H9 (cell line): Measurements from ENCODE around the gene TSFM. TPM values are rescaled to one million over a fixed set of nuclear protein-coding genes. Genes with fewer than 3 reads are reported as not detected.
A peak's percentile ranks its signal among the peaks of the same experiment; 100 is the strongest.

Experiments used
- DNase-seq: peaks from one replicate; pipeline ENCODE4 v3.0.0-alpha.2; 2017
- H2AFZ ChIP-seq: one replicate; pipeline ENCODE4 v1.6.1; 2013; ENCODE audit warnings: mild to moderate bottlenecking, low read length, control low read depth, moderate library complexity
- H2AK5ac ChIP-seq: 2 replicates; pipeline ENCODE4 v1.6.1; 2013; ENCODE audit warnings: low read length, control low read depth, mixed read lengths; ENCODE audit not compliant: insufficient read length
- H2BK120ac ChIP-seq: one replicate; pipeline ENCODE4 v1.6.1; 2013; ENCODE audit warnings: low read depth, mild to moderate bottlenecking, low read length, control low read depth, inconsistent platforms; ENCODE audit not compliant: poor library complexity, severe bottlenecking
- H2BK12ac ChIP-seq: 2 replicates; pipeline ENCODE4 v1.6.1; 2013; ENCODE audit warnings: low read length, control low read depth, mixed read lengths, low read depth; ENCODE audit not compliant: insufficient read length
- H2BK15ac ChIP-seq: 2 replicates; pipeline ENCODE4 v1.6.1; 2013; ENCODE audit warnings: low read depth, low read length, control low read depth
- H2BK20ac ChIP-seq: one replicate; pipeline ENCODE4 v1.6.1; 2013; ENCODE audit warnings: low read depth, mild to moderate bottlenecking, low read length, control low read depth, inconsistent platforms; ENCODE audit not compliant: poor library complexity, severe bottlenecking
- H2BK5ac ChIP-seq: 2 replicates; pipeline ENCODE4 v1.6.1; 2013; ENCODE audit warnings: low read length, control low read depth, mixed read lengths; ENCODE audit not compliant: insufficient read length
- H3K14ac ChIP-seq: 2 replicates; pipeline ENCODE4 v1.6.1; 2013; ENCODE audit warnings: low read length, control low read depth; ENCODE audit not compliant: insufficient read depth
- H3K18ac ChIP-seq: 2 replicates; pipeline ENCODE4 v1.6.1; 2013; ENCODE audit warnings: low read depth, mild to moderate bottlenecking, mixed read lengths, low read length, control low read depth; ENCODE audit not compliant: insufficient read length
- H3K23ac ChIP-seq: 2 replicates; pipeline ENCODE4 v1.6.1; 2013; ENCODE audit warnings: low read length, control low read depth, mixed read lengths, low read depth; ENCODE audit not compliant: insufficient read length
- H3K23me2 ChIP-seq: 2 replicates; pipeline ENCODE4 v1.6.1; 2013; ENCODE audit warnings: low read depth, mild to moderate bottlenecking, mixed read lengths, low read length, control low read depth; ENCODE audit not compliant: insufficient read length, poor library complexity, severe bottlenecking
- H3K27ac ChIP-seq: 2 replicates; pipeline ENCODE4 v1.5.1; 2013; ENCODE audit warnings: low read length, control low read depth, mixed read lengths, low read depth; ENCODE audit not compliant: insufficient read length
- H3K27me3 ChIP-seq: 2 replicates; pipeline ENCODE4 v1.6.1; 2013; ENCODE audit warnings: low read length, control low read depth, inconsistent platforms; ENCODE audit not compliant: insufficient read depth
- H3K4ac ChIP-seq: 2 replicates; pipeline ENCODE4 v1.6.1; 2013; ENCODE audit warnings: low read depth, mild to moderate bottlenecking, control low read depth, inconsistent platforms, low read length, moderate library complexity
- H3K4me1 ChIP-seq: 2 replicates; pipeline ENCODE4 v1.6.1; 2013; ENCODE audit warnings: low read length, control low read depth, inconsistent platforms; ENCODE audit not compliant: insufficient read depth
- H3K4me2 ChIP-seq: 2 replicates; pipeline ENCODE4 v1.6.1; 2013; ENCODE audit warnings: low read length, control low read depth, mixed read lengths; ENCODE audit not compliant: insufficient read length, insufficient read depth
- H3K56ac ChIP-seq: 2 replicates; pipeline ENCODE4 v1.6.1; 2013; ENCODE audit warnings: low read depth, mild to moderate bottlenecking, mixed read lengths, low read length, control low read depth; ENCODE audit not compliant: insufficient read length
- H3K79me1 ChIP-seq: 2 replicates; pipeline ENCODE4 v1.6.1; 2013; ENCODE audit warnings: low read depth, mild to moderate bottlenecking, moderate library complexity, low read length, control low read depth, inconsistent platforms; ENCODE audit not compliant: insufficient read depth, poor library complexity, severe bottlenecking
- H3K79me2 ChIP-seq: 2 replicates; pipeline ENCODE4 v1.6.1; 2013; ENCODE audit warnings: low read length, control low read depth, inconsistent platforms; ENCODE audit not compliant: insufficient read depth
- H3K9ac ChIP-seq: 2 replicates; pipeline ENCODE4 v1.6.1; 2013; ENCODE audit warnings: low read length, control low read depth, mixed read lengths; ENCODE audit not compliant: insufficient read length; ENCODE audit errors: extremely low read depth
- H3K9me3 ChIP-seq: one replicate; pipeline ENCODE4 v1.6.1; 2013; ENCODE audit warnings: low read depth, low read length, inconsistent platforms; ENCODE audit not compliant: control insufficient read depth
- H3T11ph ChIP-seq: one replicate; pipeline ENCODE4 v1.6.1; 2013; ENCODE audit warnings: mild to moderate bottlenecking, low read length, control low read depth, inconsistent platforms
- H4K20me1 ChIP-seq: one replicate; pipeline ENCODE4 v1.6.1; 2013; ENCODE audit not compliant: control insufficient read depth, insufficient read length, insufficient read depth
- H4K5ac ChIP-seq: 2 replicates; pipeline ENCODE4 v1.6.1; 2013; ENCODE audit warnings: low read depth, mild to moderate bottlenecking, mixed read lengths, low read length, control low read depth; ENCODE audit not compliant: insufficient read length
- H4K8ac ChIP-seq: replicated peaks from 2 replicates; pipeline ENCODE4 v1.6.1; 2013; ENCODE audit warnings: low read length, control low read depth, mixed read lengths, low read depth; ENCODE audit not compliant: insufficient read length
- H4K91ac ChIP-seq: 2 replicates; pipeline ENCODE4 v1.6.1; 2013; ENCODE audit warnings: low read depth, mild to moderate bottlenecking, moderate library complexity, mixed read lengths, low read length, control low read depth; ENCODE audit not compliant: insufficient read length
- H3K27ac Mint-ChIP-seq, 3 experiments: 2 replicates in 2 of 3; 3 replicates in 1 of 3; pipeline ENCODE4 v1.8.0; 2020 to 2021; ENCODE audit warnings: mixed read lengths in 3 of 3, mild to moderate bottlenecking in 1 of 3, moderate library complexity in 1 of 3
- H3K27me3 Mint-ChIP-seq: 2 replicates; pipeline ENCODE4 v1.8.0; 2021; ENCODE audit warnings: low read depth, mild to moderate bottlenecking, moderate library complexity, mixed read lengths
- H3K36me3 Mint-ChIP-seq, 3 experiments: 2 replicates in 2 of 3; 3 replicates in 1 of 3; pipeline ENCODE4 v1.8.0; 2020 to 2021; ENCODE audit warnings: low read depth in 3 of 3, mixed read lengths in 3 of 3; ENCODE audit not compliant: insufficient read depth in 1 of 3
- H3K4me1 Mint-ChIP-seq, 2 experiments: 2 replicates each; pipeline ENCODE4 v1.8.0; 2020; ENCODE audit warnings: mixed read lengths in 2 of 2
- H3K4me3 Mint-ChIP-seq, 2 experiments: 2 replicates in 1 of 2; 3 replicates in 1 of 2; pipeline ENCODE4 v1.8.0; 2020 to 2021; ENCODE audit warnings: mild to moderate bottlenecking in 2 of 2, mixed read lengths in 2 of 2, moderate library complexity in 1 of 2
- H3K9me3 Mint-ChIP-seq, 2 experiments: 2 replicates in 1 of 2; 3 replicates in 1 of 2; pipeline ENCODE4 v1.8.0; 2020; ENCODE audit warnings: mild to moderate bottlenecking in 2 of 2, mixed read lengths in 2 of 2, moderate library complexity in 1 of 2
- WGBS: extraction: QIAGEN DNeasy Blood & Tissue Kit; methylation state at CpG from one replicate; pipeline ENCODE4 v1.1.7; 2013; ENCODE audit warnings: missing lambda C conversion rate, low lambda C conversion rate, mixed read lengths; ENCODE audit not compliant: insufficient read length; ENCODE audit errors: extremely low coverage; 5-methylcytosine and 5-hydroxymethylcytosine counted together
- total RNA-seq: library from RNA; stranded (reverse); gene quantifications from 2 replicates; pipeline ENCODE4 v1.2.1, GENCODE V29; 2021
- TF ChIP-seq, protein P1 (sequence below): fragments of 200-600 bp; sonication (generic); conservative IDR thresholded peaks from 3 replicates; pipeline ENCODE4 v1.8.0; 2021; ENCODE audit warnings: antibody characterized with exemption, mild to moderate bottlenecking

Gene TSFM
- total RNA-seq, 1 experiment from 2014 or later = 50.2 TPM

DNA sequence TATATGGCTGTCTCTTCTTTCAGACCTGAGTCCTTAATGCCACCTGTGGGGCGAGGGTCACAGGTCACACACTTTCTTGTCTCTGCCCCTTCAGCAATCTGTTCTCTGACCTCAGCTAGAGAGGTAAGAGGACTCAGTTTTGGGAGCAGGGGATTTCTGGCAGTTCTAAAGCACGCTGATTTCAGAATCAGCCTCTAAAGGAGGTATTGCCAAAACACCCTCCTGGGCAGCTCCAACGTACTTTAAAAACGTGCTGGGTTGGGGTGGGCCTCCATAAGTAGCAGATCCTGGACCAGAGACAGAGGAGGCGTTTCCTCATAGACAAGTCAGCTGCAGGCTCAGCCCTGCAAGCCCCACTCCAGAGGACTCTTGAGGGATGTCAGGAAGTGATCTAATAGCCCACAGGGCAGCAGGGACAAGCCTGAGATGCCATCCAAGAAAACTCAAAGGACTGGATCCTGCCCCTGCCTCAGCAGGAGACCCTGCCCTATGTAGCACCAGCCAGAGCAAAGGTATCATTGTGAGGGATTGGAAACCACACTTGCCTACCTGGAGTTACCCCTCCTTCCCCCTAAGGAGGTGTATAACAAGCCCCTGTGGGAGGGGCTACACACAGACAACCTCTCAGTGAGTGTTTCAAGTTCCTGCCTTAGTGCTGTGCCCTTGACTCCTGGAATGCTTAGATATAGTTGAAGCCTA lies 55.4 kb downstream of the TSFM start:
- Mint-ChIP-seq H3K9me3 (no peaks in the 10 kb centered on the region), H3K27me3 (no peaks in the 10 kb centered on the region), H3K4me1 (peaks cover 89 to 97% of the 10 kb centered on the region in 2 experiments), H3K4me3 (peak overlapping the region in 1 of 2 experiments; percentile 67; a peak in 3 of 5 replicates), H3K27ac (peak overlapping the region; percentile 76 to 95 (median 94); a peak in 6 of 7 replicates), H3K36me3 (peaks cover 0 to 3% (median 0%) of the 10 kb centered on the region in 3 experiments; a peak in 2 of 7 replicates)
- Histone ChIP-seq H3K27me3 (no peaks in the 10 kb centered on the region), H4K5ac (no peak overlapping the region), H3K23ac (no peak overlapping the region), H3K18ac (no peak overlapping the region), H3K27ac (no peak overlapping the region), H3K9ac (no peak overlapping the region), H2BK20ac (no peak overlapping the region), H4K20me1 (no peaks in the 10 kb centered on the region), H3K23me2 (peaks cover 5% of the 10 kb centered on the region), H3K4me1 (peaks cover 32% of the 10 kb centered on the region), H2AK5ac (no peak overlapping the region), H3K14ac (no peak overlapping the region), H2BK15ac (no peak overlapping the region), H4K8ac (no peak overlapping the region), H3K4ac (no peak overlapping the region), H2BK120ac (no peak overlapping the region), H3K79me1 (peaks cover 10% of the 10 kb centered on the region), H2BK12ac (no peak overlapping the region), H3T11ph (no peak overlapping the region), H3K56ac (no peak overlapping the region), H3K79me2 (peaks cover 50% of the 10 kb centered on the region; the same call in 1 of the 2 replicates), H2BK5ac (no peak overlapping the region), H4K91ac (no peak overlapping the region), H2AFZ (no peak overlapping the region), H3K4me2 (no peak overlapping the region), H3K9me3 (no peaks in the 10 kb centered on the region)
- TF ChIP-seq, protein P1, sequence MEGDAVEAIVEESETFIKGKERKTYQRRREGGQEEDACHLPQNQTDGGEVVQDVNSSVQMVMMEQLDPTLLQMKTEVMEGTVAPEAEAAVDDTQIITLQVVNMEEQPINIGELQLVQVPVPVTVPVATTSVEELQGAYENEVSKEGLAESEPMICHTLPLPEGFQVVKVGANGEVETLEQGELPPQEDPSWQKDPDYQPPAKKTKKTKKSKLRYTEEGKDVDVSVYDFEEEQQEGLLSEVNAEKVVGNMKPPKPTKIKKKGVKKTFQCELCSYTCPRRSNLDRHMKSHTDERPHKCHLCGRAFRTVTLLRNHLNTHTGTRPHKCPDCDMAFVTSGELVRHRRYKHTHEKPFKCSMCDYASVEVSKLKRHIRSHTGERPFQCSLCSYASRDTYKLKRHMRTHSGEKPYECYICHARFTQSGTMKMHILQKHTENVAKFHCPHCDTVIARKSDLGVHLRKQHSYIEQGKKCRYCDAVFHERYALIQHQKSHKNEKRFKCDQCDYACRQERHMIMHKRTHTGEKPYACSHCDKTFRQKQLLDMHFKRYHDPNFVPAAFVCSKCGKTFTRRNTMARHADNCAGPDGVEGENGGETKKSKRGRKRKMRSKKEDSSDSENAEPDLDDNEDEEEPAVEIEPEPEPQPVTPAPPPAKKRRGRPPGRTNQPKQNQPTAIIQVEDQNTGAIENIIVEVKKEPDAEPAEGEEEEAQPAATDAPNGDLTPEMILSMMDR = no peak
- WGBS = no CpG with 5 or more reads among the region's 5 CpGs
- DNase-seq = peak; percentile 77
